HG03457 (cell line): ENCODE measurements around the gene MGMT.

Source experiments
- ATAC-seq: cut with Tn5 transposase; IDR thresholded peaks from one replicate; pipeline ENCODE4 v1.9.1; 2021; ENCODE audit warnings: moderate number of reproducible peaks; ENCODE audit not compliant: unreplicated experiment

The MGMT gene

DNA sequence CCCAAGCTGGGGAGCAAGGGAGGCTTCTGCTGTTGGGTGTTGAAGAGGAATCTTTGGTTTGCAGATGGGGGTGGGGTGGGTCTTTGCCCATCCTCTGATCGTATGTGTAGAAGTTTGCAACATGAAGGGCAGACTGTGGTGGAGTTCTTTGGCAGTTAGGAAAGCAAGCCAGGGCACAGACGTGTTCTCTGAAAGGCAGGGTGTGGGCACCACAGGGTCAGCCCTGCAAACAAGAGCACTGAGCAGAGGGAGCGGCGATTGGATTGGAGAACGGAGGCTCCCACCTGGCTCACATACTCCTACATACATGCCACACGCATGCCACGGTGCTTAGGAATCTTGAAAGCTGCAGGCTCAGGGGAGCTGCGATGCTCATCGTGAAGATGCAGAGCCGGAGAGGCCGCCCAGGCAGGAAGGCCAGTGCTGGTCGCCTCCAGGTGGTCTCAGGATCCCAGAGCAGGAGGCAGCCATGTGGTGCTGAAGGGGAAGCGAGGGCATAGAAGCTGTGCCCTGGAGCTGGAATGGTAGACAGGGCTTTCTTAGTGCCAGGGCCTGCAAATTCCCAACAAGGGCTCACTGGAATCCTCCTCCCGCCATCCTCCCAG is 149.0 kb downstream of the MGMT start:
- ATAC-seq: no peak

DNA sequence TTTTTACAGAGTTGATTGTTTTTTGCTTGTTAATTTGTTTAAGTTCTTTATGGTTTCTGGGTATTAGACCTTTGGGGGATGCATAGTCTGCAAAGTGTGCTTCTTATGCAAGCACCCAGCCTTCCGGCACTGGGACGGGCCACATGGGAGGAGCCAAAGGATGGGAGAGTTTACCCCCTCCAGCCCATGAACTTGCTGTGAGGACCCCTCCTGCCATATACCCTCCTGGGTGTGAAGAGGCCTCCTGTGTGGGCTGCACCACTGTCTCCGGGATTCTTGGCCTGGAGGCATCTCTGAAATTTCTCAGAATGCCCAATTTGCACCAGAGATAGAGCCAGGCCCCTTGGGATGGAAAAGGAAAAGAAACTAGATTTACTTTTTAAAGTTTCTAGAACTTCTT is 150.7 kb downstream of the MGMT start:
- ATAC-seq: no peak

DNA sequence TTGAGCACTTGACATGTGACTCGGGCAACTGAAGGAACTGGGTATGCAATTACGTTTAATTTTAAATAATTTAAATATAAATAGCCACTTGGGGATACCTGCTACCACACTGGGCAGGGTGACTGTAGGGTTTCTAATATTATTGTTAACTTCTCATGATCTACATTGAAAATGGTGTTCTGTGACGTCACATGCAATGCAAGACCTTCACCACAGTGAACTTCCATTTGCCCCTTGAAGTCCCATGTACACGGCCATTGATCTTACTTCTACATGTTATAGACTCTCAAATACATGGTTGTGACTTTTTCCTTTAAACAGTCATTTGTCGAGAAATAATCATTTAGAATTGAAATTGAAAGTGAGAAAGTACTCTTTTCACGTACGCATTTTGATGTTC is 154.0 kb downstream of the MGMT start:
- no peak for ATAC-seq

DNA sequence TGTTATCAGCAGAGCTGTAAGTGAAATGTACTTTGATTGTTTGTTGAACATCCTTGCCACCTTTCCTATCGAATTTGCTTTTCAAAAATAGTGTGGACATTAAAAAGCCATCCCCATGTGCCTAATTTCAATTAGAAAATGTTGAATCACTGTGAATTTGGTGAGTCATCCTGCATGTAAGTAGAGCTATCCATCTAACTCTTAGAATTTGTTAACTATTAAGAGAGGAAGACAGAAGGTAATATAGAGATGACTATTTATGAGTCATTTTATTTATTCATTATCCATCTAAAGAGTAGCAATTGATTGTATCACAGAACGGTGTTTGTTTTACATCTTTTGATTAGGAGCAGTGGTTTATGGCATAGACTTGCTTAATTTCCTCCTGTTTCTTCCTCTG is 154.7 kb downstream of the MGMT start:
- ATAC-seq: no peak

DNA sequence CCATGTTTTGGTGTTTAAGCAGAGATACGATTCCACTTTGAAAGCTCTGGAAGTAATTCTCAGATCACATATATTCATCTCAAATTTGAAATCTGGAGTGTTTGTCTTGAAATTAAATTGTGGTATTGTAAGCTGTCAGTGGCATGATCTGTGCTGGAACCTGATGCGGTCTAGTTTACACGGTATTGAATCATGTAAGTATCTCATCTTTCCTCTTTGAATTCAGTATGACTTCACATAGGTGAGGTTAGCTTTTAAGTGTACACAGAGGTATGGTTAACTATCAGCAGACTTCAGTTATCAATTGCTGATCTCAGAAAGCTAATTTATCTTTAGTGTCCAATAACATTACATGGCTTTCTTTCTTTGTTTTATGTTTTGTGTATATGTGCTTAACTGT is 155.2 kb downstream of the MGMT start:
- ATAC-seq: no peak

DNA sequence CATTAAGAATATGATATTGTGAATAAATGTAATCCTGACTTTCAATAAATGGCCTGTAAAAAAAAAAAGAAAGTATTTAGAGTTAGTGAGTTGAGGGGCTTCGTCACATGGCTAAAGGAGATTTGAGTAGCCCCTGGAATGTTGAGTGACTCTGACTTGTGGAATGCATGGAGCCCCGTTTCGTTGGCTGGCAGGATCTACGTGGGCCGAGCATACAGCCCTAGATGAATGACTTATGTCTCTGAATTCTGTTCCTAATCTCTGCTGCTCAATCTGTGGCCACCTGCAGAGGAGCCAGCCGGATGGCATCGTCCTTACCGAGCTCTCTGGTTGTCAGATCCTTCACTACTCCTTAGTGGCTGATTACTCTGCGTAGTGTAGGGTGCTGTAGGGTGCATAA is 155.7 kb downstream of the MGMT start:
- ATAC-seq: no peak

DNA sequence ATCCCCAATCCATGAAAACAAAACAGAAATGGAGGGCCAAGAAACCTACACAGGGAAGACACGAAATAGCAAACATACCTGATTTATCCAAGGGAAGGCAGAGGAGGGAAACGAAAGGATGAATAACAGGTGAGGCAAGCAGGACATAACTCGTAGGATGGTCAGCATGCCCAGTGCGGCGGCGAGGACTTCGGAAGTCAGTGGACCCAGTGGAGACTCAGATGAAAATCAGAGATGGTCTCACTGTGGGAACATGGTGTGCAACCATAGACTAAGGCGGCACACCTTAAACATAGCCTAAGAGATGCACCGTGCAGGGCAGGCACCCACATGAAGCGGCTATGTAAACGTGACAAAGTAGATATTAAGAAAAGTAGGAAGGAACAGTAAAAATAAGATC is 157.5 kb downstream of the MGMT start:
- no peak for ATAC-seq

DNA sequence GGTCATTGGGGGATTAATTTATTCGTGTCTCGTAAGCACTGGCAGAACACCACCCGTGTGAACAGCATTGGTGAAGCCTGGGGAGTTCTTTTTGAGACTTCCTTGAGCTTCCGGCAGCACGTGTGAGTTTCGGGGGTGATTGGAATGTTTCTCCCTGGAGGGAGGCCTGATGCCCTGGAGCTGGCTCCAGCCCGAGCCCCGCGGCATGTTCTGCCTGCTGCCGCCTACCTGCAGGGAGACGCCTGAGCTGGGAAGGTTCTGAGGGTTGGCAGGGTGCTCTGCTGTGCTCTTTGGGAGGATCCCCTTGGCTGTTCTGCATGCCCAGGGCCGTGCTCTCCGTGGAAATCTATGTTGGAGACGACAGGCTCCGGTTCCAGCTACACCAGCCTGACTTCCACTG is 159.3 kb downstream of the MGMT start:
- ATAC-seq: no peak

DNA sequence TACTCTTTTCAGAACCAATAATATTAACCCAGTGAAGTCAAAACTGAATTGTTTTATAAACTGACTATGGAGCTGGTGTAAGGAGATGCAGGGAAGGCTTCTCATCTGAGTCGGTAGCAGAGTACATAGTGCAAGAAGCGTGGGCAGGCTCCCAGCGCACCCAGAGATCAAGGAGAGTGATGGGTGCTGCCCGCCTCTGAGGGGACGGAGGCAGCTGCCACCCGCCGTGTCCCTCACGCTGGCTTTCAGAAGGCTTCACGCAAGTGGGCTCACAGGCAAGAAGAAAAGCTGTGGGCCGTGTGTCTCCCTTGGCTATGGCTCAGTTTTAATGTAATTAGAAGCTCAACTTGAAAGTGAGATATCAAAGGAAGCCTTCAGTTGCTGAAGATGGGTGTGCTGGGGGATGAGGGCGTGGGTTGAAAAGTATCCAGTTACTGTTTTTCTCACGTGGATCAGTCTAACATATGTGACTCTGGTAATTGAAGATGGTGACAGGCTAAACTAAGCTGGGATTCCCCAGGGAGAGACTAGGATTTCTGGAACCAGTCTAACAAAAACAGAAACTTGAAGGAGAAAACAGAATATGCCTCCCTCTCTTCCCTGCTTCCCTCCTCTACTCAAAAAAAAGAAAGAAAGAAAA is 159.9 kb downstream of the MGMT start:
- ATAC-seq: no peak

DNA sequence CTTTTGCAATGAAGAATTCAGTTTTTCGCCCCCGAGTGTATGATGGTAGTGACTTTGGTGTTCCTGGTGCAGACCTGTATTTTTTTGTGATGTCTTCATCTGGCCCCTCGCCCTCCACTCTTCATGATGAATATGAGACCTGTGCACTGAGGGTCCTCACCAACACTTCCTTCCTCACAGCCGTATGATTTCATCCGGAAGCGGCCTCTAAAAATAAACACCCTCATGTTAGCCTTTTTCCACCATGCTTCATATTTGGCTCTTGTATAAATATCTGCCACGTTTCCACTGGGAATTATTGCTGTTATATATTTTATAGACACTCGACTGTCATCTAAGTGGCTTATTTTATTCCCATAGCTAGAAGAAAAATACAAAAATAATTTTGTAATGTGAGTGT is 160.4 kb downstream of the MGMT start:
- ATAC-seq: no peak

DNA sequence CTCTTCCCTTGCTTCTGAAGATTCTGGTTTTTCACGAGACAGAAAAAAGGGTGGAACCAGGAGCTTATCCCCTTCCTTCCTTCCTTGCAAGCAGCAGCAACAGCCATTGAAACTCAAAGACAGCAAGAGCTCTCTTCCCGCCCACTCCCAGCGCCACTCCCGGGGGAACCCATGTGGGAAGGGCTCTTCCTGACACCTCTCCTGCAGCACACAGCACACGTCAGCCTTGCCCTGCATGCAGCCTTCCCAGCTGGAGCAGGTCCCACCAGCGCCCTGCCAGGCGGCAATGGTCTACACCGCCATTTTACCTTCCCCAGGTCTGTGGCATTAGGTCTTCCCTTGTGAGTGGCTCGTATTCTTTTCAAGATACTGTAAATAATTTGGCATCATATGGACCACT is 161.8 kb downstream of the MGMT start:
- ATAC-seq: no peak

DNA sequence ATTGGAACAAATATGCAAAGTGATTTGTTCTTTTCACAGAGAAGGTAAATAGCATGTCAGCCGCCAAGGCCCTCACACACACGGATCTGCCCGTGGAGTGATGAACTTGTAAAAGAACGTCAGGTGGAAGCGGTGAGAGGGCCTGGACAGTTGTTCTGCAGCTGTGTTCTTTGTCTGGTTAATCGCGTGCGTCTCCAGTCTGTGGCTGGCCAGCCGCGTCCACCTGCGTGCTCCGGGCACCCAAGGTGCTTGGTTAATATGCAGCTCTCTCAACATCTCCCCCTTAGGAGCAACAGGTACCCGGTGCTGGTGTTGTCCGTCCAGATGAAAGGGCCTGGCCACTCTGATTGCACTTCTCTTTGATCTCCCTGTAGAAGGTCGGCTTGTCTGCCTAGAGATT is 162.9 kb downstream of the MGMT start:
- ATAC-seq: no peak

DNA sequence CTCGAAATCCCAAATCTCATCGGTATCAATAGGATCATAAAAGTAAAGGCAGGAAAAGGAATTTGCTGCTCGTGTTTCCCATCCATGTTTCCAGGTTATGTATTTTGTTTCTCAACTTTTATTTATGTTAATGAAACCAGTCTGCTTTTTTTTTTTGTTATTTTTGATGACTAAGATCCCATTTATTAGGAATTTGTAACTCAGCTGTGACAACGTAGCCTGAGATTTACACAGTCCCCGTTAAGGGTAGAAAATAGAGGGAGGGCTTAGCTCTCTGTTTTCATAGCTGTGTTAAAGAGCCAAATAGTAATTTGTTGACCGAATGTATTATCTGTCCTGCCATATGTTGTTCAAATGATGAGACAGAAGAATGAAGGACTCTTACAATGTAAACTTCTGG is 164.0 kb downstream of the MGMT start:
- ATAC-seq: no peak

DNA sequence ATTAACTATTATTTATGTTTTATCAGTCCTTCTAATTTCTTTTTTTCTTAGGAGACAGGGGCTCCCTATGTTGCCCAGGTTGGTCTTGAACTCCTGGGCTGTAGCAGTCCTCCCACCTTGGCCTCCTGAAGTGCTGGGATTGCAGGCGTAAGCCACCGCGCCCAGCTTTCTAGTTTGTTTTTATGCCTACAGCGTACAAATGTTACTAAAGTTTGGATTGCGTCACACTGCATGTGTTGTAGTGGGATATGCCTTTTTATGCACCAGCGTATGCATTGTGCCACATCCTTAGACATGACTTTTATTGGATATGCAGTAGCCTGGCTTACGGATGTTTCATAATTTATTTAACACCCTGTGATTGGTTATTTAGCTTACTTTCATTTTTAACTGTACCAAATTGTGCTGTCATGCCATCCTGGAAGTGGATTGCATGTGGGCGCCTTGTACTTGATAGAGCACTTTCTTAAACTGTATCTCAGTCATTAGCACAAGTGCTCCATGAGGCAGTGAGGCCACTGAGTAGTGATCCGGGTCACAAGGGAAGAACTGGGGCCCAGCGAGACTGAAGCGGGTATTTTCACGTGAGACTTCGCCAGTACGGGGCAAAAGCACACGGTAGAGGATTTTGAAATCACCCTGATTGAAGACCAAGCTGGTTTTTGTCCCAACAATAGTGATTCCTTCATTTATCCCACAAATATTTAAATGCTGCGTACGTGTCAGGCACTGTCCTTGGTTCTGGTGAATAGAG is 165.0 kb downstream of the MGMT start:
- ATAC-seq: no peak

DNA sequence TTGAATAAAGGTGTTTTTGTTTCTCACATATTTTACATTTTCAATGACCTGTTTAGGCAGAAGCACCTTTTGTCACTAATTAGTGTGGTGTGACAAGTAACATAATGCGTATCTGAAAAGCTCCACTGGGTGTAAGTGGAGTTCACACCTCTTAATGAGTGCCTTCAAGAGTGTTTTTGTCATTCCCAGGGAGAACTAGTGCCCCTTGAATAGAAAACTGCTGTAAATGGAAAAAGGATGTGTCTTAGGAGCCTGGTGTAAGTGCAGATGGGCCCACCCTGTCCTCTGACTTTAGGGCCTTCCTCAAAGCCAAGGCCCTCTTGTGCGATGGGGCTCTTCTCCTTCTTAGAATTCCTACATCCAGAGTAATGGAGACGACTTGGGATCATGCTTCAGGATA is 170.0 kb downstream of the MGMT start:
- ATAC-seq: no peak

DNA sequence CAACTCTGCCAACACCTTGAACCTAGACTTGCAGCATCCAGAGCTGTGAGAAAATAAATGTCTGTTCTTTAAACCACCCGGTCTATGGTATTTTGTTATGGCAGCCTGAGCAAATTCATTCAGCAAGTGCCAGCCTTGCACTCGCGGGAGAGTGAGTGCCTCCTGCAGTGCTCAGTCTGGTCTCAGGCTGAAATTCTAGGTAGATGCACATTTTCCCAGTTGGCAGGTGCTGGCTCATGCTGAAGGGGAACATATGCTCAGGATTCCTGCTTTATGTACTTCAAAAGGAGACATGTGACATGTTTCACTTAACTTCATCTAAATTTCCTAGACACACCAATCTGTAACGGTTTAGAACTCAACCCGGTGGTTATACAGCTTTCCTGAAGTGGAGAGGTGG is 170.8 kb downstream of the MGMT start:
- ATAC-seq: no peak

DNA sequence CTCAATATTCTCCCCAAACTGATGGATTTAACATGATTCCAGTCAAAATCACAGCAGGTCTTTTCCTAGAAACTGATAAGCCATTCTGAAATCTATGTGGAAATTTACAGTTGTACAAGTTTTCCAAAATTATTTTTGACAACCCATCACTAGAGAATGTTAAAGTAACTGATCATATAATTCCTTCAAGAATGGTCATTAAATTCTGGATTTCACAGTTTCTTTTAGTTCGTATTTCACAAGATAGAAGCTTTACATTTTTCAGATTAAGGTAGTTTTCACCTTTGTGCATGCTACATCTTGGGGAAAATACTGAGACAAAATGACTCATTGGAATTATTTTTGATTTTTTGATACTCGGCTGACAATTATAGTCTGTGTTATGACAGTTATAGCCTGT is 174.3 kb downstream of the MGMT start:
- no peak for ATAC-seq

DNA sequence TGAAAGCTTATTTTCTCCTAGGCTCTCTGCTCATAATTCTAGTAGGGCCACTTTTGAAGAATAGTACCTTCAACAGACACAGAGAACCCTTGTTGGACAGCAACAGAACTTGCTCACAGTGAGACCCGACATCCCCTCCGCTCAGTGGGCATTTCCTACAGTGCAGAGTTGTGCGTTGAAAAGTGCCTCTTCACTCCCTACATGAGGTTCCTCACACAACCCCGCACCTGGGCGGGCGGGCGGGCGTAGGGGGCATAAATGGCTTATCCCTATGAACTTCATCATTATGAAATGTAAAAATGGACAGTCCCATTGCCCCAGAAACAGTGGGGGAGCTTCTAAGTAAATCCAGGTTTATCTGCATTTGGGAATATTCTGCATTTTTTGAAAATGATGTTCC is 174.9 kb downstream of the MGMT start:
- ATAC-seq: no peak

DNA sequence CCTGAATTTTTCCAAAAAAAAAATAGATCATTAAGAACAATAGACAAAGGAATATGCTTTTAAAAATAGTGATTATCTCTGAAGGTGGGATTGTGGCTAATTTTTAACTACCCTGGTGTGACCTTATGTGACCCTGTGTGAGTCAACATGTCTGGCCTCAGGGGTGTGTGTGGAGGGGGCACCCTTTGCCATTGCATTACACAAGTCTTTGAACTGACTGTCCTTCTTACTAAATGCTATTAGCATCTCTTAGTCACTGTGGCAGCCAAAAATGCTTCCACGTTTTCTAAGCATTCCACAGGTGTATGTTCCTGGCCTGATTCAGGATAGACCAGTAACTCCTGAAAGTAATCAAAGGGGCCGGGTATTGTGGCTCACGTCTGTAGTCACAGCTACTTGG is 175.4 kb downstream of the MGMT start:
- no peak for ATAC-seq

DNA sequence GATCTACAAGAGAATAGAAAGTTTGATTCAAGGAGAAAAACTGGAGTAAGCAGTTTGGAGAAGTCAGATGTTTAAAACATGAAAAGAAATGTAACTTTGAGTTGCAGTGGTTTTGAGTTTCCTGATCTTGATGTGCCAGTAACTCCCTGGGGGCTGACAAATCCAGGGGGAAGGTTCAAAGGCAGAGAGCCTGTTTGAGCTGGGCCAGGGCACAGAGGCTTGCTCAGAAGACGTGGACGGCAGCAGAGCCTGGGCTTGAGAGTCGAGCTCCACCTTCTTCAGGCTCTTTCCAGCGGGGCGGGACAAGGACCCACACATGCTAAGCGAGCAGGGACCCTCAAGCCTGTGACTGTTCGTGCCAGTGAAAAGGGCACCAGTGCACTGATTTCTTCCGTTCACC is 176.2 kb downstream of the MGMT start:
- ATAC-seq: no peak

DNA sequence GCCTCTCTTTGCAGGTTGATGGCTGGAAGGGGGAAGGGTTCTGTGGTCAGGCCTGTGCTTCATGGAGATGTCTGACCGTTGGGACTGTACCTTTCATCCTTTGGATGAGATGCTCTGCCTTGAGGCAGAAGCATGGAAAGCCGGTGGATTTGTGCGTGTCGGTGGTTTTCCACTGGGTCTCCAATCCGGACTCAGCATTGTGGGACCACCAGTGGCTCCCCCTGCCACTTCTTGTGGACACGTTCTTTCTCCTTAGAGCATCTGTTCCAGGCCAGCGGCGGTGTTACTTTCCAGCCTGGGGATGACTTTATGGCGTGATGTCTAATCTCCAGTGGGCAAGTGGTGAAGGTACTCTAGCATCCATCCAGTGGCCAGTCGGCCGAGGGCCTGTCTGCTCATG is 178.4 kb downstream of the MGMT start:
- ATAC-seq: no peak

DNA sequence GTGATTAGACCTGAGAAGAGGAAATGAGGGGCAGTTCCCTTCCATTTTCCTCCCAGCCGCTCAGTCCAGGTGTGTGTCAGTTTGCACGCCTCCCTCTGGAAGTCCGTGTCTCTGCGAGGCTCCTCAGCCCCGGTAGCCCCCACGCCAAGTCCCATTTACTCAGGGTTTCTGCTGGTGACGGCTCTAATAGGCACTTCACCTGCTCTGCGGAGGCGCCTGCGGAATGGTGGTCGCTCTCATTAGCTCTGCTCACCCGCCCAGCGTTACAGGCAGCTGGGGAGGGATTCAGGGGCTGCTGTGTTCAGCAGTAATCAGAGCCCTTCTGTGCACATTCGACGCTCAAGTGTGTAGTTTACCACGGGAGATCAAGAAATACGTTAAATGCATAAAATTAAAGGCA is 179.9 kb downstream of the MGMT start:
- ATAC-seq: no peak

DNA sequence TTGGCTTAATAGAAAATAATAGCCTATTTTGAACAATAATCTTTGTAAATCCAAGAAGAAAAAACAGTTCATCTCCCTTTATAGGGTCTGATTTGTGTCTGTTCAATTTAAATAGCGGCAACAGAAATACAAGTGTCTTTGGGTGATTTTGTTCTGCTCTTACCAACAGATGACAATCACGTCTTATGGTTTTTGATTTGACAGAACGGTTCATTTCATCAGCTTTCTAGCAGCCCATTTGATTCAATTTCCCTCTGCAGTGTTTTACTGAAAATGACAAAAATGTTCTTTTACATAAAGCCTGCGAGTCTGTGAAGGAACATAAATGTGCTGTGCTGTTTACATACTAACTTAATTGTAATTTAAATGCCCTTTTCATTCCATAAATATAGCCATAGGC is 180.5 kb downstream of the MGMT start:
- ATAC-seq: no peak
